Ovary (tissue), 3 donors: ENCODE data around the gene TTC28.

Source experiments
- CTCF ChIP-seq, 3 donors: fragments of 450-650 bp in 2 of 3; fragments of 200-600 bp in 1 of 3; IDR thresholded peaks; one replicate each; pipeline versions ENCODE4 v1.5.1 to v1.8.0; 2016 to 2022; ENCODE audit warnings: antibody characterized with exemption in 3 of 3, mild to moderate bottlenecking in 1 of 3
- EP300 ChIP-seq: sonication (generic); formaldehyde crosslinking; IDR thresholded peaks from one replicate; pipeline ENCODE4 v1.6.1; 2017; ENCODE audit warnings: antibody characterized with exemption
- POLR2A ChIP-seq: fragments of 450-650 bp; IDR thresholded peaks from one replicate; pipeline ENCODE4 v1.6.1; 2017; ENCODE audit warnings: antibody characterized with exemption, mild to moderate bottlenecking, moderate library complexity
- donor health status: DM: no; HTN: no; CAD: no.

GRCh38 chr22:28589102-28589750, 90.4 kb downstream of the TTC28 start:
- TF ChIP-seq CTCF (IDR thresholded peaks at IDR 0.05): no peak
- no peak for TF ChIP-seq POLR2A
- TF ChIP-seq EP300: no peak
